Ishikawa (cell line): ENCODE data around the gene CUL9.

Experiments
- CEBPB ChIP-seq: IDR thresholded peaks from 2 replicates; pipeline ENCODE4 v1.6.1; 2012
- CREB1 ChIP-seq: IDR thresholded peaks from 2 replicates; pipeline ENCODE4 v1.6.1; 2012; ENCODE audit warnings: low read depth
- EGR1 ChIP-seq: IDR thresholded peaks from 2 replicates; pipeline ENCODE4 v1.6.1; 2012
- EP300 ChIP-seq: IDR thresholded peaks from 2 replicates; pipeline ENCODE4 v1.6.1; 2012; ENCODE audit warnings: borderline replicate concordance
- FOXM1 ChIP-seq: IDR thresholded peaks from 2 replicates; pipeline ENCODE4 v1.6.1; 2012; ENCODE audit warnings: low read depth, borderline replicate concordance
- NFIC ChIP-seq: IDR thresholded peaks from 2 replicates; pipeline ENCODE4 v1.6.1; 2012
- RAD21 ChIP-seq: IDR thresholded peaks from 2 replicates; pipeline ENCODE4 v1.6.1; 2012; ENCODE audit warnings: low read depth
- TAF1 ChIP-seq: IDR thresholded peaks from 2 replicates; pipeline ENCODE4 v1.6.1; 2012; ENCODE audit warnings: low read depth, mild to moderate bottlenecking
- TCF12 ChIP-seq: IDR thresholded peaks from 2 replicates; pipeline ENCODE4 v1.6.1; 2012; ENCODE audit warnings: low read depth
- TEAD4 ChIP-seq: IDR thresholded peaks from 2 replicates; pipeline ENCODE4 v1.6.1; 2012
- YY1 ChIP-seq: IDR thresholded peaks from 2 replicates; pipeline ENCODE4 v1.6.1; 2012; ENCODE audit warnings: low read depth
- ZBTB7A ChIP-seq: IDR thresholded peaks from 2 replicates; pipeline ENCODE4 v1.6.1; 2012; ENCODE audit warnings: low read depth
- TF ChIP-seq, protein P1 (sequence below): IDR thresholded peaks from 2 replicates; pipeline ENCODE4 v1.6.1; 2012
- TF ChIP-seq, protein P2 (sequence below): IDR thresholded peaks from 2 replicates; pipeline ENCODE4 v1.6.1; 2012; ENCODE audit warnings: low read depth, mild to moderate bottlenecking
- TF ChIP-seq, protein P3 (sequence below): IDR thresholded peaks from 2 replicates; pipeline ENCODE4 v1.6.1; 2012

The CUL9 gene

GRCh38 chr6:43211955-43212354, 30.0 kb downstream of the CUL9 start:
- TF ChIP-seq, protein P1, sequence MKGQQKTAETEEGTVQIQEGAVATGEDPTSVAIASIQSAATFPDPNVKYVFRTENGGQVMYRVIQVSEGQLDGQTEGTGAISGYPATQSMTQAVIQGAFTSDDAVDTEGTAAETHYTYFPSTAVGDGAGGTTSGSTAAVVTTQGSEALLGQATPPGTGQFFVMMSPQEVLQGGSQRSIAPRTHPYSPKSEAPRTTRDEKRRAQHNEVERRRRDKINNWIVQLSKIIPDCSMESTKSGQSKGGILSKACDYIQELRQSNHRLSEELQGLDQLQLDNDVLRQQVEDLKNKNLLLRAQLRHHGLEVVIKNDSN = no peak
- no peak for TF ChIP-seq TAF1
- no peak for TF ChIP-seq RAD21
- TF ChIP-seq, protein P2, sequence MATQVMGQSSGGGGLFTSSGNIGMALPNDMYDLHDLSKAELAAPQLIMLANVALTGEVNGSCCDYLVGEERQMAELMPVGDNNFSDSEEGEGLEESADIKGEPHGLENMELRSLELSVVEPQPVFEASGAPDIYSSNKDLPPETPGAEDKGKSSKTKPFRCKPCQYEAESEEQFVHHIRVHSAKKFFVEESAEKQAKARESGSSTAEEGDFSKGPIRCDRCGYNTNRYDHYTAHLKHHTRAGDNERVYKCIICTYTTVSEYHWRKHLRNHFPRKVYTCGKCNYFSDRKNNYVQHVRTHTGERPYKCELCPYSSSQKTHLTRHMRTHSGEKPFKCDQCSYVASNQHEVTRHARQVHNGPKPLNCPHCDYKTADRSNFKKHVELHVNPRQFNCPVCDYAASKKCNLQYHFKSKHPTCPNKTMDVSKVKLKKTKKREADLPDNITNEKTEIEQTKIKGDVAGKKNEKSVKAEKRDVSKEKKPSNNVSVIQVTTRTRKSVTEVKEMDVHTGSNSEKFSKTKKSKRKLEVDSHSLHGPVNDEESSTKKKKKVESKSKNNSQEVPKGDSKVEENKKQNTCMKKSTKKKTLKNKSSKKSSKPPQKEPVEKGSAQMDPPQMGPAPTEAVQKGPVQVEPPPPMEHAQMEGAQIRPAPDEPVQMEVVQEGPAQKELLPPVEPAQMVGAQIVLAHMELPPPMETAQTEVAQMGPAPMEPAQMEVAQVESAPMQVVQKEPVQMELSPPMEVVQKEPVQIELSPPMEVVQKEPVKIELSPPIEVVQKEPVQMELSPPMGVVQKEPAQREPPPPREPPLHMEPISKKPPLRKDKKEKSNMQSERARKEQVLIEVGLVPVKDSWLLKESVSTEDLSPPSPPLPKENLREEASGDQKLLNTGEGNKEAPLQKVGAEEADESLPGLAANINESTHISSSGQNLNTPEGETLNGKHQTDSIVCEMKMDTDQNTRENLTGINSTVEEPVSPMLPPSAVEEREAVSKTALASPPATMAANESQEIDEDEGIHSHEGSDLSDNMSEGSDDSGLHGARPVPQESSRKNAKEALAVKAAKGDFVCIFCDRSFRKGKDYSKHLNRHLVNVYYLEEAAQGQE = no peak
- TF ChIP-seq, protein P3, sequence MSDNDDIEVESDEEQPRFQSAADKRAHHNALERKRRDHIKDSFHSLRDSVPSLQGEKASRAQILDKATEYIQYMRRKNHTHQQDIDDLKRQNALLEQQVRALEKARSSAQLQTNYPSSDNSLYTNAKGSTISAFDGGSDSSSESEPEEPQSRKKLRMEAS = no peak
- TF ChIP-seq YY1 = no peak
- TF ChIP-seq TEAD4 = no peak
- no peak for TF ChIP-seq ZBTB7A
- no peak for TF ChIP-seq TCF12
- TF ChIP-seq EP300 = no peak
- TF ChIP-seq NFIC = no peak

DNA sequence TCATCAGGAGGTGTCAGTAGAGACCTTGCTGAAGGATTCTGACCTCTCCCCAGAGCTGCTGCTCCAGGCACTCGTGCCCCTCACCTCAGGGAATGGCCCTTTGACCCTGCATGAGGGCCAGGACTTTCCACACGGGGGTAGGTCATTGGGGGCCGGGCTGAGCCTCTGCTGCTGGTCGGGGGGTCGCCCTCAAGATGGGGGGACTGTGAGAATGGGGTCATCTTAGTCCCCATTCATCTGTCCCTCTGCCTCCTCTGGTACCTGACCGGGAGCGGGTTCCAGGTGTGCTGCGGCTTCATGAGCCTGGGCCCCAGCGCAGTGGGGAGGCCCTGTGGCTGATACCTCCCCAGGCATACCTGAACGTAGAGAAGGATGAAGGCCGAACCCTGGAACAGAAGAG, 31.4 kb downstream of the CUL9 start:
- no peak for TF ChIP-seq EGR1
- TF ChIP-seq, protein P3 = no peak
- TF ChIP-seq EP300 = no peak
- TF ChIP-seq FOXM1 = no peak
- TF ChIP-seq CREB1 = no peak
- no peak for TF ChIP-seq TEAD4
- no peak for TF ChIP-seq TCF12
- TF ChIP-seq, protein P2 = no peak
- no peak for TF ChIP-seq ZBTB7A

GRCh38 chr6:43215066-43215465, 33.1 kb downstream of the CUL9 start:
- TF ChIP-seq CREB1 (no peak), TEAD4 (no peak), CEBPB (no peak), EGR1 (no peak)
- TF ChIP-seq, protein P3 = no peak

DNA sequence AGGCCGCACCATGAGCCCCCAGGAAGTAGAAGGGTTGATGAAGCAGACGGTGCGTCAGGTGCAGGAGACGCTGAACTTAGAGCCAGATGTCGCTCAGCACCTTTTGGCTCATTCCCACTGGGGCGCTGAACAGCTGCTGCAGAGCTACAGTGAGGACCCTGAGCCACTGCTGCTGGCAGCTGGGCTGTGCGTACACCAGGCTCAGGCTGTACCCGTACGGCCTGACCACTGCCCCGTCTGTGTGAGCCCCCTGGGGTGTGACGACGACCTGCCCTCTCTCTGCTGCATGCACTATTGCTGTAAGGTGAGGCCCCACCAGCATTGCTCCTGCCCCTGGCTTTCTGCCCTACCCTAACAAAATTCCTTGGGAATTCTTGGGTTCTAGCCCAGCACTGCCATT, 34.2 kb downstream of the CUL9 start:
- TF ChIP-seq CREB1 = no peak
- TF ChIP-seq CEBPB = no peak
- no peak for TF ChIP-seq ZBTB7A
- TF ChIP-seq, protein P3 = no peak

DNA sequence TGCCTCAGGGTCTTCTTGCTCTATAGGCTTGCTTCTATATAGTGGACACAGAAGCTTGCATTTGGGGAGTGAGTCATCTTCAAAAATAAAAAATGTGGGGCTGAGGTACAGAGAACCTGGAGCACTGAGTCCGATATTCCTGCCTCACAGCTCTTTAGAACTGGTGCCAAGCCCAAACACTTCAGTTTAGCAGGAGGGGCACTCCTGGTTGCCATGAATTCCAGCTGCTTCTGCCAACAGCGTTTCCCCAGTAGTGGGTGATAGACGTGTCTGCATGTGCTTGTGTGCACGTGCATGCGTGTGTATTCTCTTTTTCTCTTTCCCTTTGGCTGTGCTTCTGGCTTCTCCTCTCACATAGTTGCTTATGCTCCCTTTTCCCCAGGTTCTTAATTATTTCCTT, 35.4 kb downstream of the CUL9 start:
- TF ChIP-seq TAF1 = no peak
- TF ChIP-seq EGR1 = no peak

DNA sequence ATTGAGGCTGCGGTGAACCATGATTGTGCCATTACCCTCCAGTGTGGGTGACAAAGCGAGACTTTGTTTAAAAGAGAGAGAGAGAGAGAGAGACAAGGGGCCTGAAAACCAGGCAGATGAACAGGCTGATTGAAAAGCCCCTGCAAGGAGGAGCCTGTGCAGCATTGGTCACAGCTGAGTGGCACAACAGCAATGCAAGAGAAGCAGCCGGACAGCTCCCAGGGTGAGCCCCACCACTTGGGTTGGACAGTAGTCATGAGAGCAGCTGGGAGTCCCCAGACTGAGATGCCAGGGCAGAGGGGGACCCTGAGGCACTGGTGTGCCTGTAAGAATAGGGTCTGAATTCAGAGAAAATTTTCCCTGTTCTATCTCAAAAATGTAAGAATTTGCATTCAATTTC, 37.1 kb downstream of the CUL9 start:
- TF ChIP-seq, protein P1 = no peak
- TF ChIP-seq CREB1 = no peak
- TF ChIP-seq TCF12 = no peak
- TF ChIP-seq TAF1 = no peak
- TF ChIP-seq FOXM1 = no peak
- no peak for TF ChIP-seq RAD21
- TF ChIP-seq CEBPB = no peak
- TF ChIP-seq, protein P3 = no peak
- no peak for TF ChIP-seq ZBTB7A
- TF ChIP-seq, protein P2 = no peak; the same call in 1 of the 2 replicates
